KOPT-K1 (cell line): ENCODE measurements around the gene ARL16.

Experiments
- H3K27ac ChIP-seq: fragments of 200-600 bp; sonication (generic); 2 replicates; pipeline ENCODE4 v1.5.1; 2016; ENCODE audit warnings: antibody characterized with exemption, mild to moderate bottlenecking, low read depth, low read length; ENCODE audit not compliant: poor library complexity, severe bottlenecking
- H3K36me3 ChIP-seq: fragments of 200-600 bp; sonication (generic); 2 replicates; pipeline ENCODE4 v1.5.1; 2017; ENCODE audit warnings: antibody characterized with exemption, mild to moderate bottlenecking, low read length, moderate library complexity; ENCODE audit not compliant: insufficient read depth
- H3K9me3 ChIP-seq: fragments of 200-600 bp; sonication (generic); 2 replicates; pipeline ENCODE4 v1.5.1; 2017; ENCODE audit warnings: antibody characterized with exemption, low read length, mild to moderate bottlenecking; ENCODE audit not compliant: insufficient read depth, poor library complexity, severe bottlenecking

Gene ARL16

GRCh38 chr17:81703747-81704654, 20.4 kb upstream of the ARL16 start:
- H3K36me3 ChIP-seq = peaks cover 79% of the 10 kb centered on the region
- no peaks in the 10 kb centered on the region for H3K9me3 ChIP-seq
- peak overlapping the region; percentile 88 for H3K27ac ChIP-seq

- no peaks in the 10 kb centered on the region for H3K9me3 ChIP-seq
- H3K27ac ChIP-seq = peak within 1 kb of the TSS; percentile 88
- H3K36me3 ChIP-seq = peaks cover 79% of the 10 kb centered on the region
Observed at GRCh38 chr17:81702934-81703746, 19.5 kb upstream of the ARL16 start, which contains the start of gene MRPL12. MRPL12 (plus strand) TSS chr17:81703367; CDS start chr17:81703502, 135 bp downstream.

- Histone ChIP-seq H3K9me3 (no peaks in the 10 kb centered on the region), H3K36me3 (peaks cover 79% of the 10 kb centered on the region), H3K27ac (peak overlapping the region; percentile 88)
Observed at GRCh38 chr17:81701288-81702071, 17.9 kb upstream of the ARL16 start.

- Histone ChIP-seq H3K27ac (peak overlapping the region; percentile 88), H3K36me3 (peaks cover 79% of the 10 kb centered on the region), H3K9me3 (no peaks in the 10 kb centered on the region)
Observed at GRCh38 chr17:81700353-81701287, 17.0 kb upstream of the ARL16 start.

- Histone ChIP-seq H3K27ac (no peak overlapping the region), H3K36me3 (peaks cover 97% of the 10 kb centered on the region), H3K9me3 (no peaks in the 10 kb centered on the region)
Observed at GRCh38 chr17:81697261-81698044, 13.9 kb upstream of the ARL16 start.

- peaks cover 98% of the 10 kb centered on the region for H3K36me3 ChIP-seq
- no peaks in the 10 kb centered on the region for H3K9me3 ChIP-seq
- H3K27ac ChIP-seq = no peak overlapping the region
Observed at GRCh38 chr17:81696218-81696941, 12.8 kb upstream of the ARL16 start.

GRCh38 chr17:81695801-81696200, 12.2 kb upstream of the ARL16 start:
- Histone ChIP-seq H3K9me3 (no peaks in the 10 kb centered on the region), H3K27ac (no peak overlapping the region), H3K36me3 (peaks cover 98% of the 10 kb centered on the region)

GRCh38 chr17:81695211-81695610, 11.6 kb upstream of the ARL16 start:
- Histone ChIP-seq H3K36me3 (peaks cover 98% of the 10 kb centered on the region), H3K27ac (no peak overlapping the region), H3K9me3 (no peaks in the 10 kb centered on the region)

- Histone ChIP-seq H3K9me3 (no peaks in the 10 kb centered on the region), H3K36me3 (peaks cover 100% of the 10 kb centered on the region)
Observed at GRCh38 chr17:81694810-81695209, 11.2 kb upstream of the ARL16 start.

GRCh38 chr17:81693509-81694210, 10.1 kb upstream of the ARL16 start:
- Histone ChIP-seq H3K36me3 (peaks cover 100% of the 10 kb centered on the region), H3K9me3 (no peaks in the 10 kb centered on the region), H3K27ac (no peak overlapping the region)

More at GRCh38 chr17:81694810-81695209, 11.2 kb upstream of the ARL16 start:
- no peak overlapping the region for H3K27ac ChIP-seq

- peak overlapping the region; percentile 54 for H3K27ac ChIP-seq
- H3K36me3 ChIP-seq = peaks cover 100% of the 10 kb centered on the region
- H3K9me3 ChIP-seq = no peaks in the 10 kb centered on the region
Observed at GRCh38 chr17:81691608-81692007, 8.0 kb upstream of the ARL16 start.

- Histone ChIP-seq H3K36me3 (peaks cover 100% of the 10 kb centered on the region), H3K27ac (peak overlapping the region; percentile 54)
Observed at GRCh38 chr17:81691196-81691595, 7.6 kb upstream of the ARL16 start.

More at GRCh38 chr17:81691196-81691595, 7.6 kb upstream of the ARL16 start:
- no peaks in the 10 kb centered on the region for H3K9me3 ChIP-seq
